HG03442 (cell line): ENCODE results near the gene VSTM2B.

ENCODE experiments used
- ATAC-seq: cut with Tn5 transposase; IDR thresholded peaks from one replicate; pipeline ENCODE4 v1.9.1; 2021; ENCODE audit warnings: mild to moderate bottlenecking, moderate library complexity; ENCODE audit not compliant: unreplicated experiment

Gene VSTM2B

DNA sequence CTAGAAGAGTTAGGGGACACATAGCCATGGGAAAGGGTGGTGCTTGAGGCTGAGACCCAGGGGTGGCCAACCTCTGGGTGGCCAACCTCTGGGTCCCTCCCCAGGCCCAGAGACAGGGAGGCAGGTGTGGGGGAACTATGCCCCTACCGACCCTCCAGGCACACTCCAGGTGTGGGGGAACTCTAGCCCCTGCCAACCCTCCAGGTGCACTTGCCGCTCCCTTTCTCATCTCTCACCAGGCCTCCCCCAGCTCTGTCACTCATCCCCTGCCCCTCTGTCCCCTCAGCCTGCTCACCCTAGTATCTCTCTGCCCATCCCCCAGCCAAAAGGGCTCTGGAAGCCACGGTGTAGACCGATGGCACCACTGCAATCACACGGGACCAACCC lies 10.6 kb upstream of the VSTM2B start:
- no peak for ATAC-seq

DNA sequence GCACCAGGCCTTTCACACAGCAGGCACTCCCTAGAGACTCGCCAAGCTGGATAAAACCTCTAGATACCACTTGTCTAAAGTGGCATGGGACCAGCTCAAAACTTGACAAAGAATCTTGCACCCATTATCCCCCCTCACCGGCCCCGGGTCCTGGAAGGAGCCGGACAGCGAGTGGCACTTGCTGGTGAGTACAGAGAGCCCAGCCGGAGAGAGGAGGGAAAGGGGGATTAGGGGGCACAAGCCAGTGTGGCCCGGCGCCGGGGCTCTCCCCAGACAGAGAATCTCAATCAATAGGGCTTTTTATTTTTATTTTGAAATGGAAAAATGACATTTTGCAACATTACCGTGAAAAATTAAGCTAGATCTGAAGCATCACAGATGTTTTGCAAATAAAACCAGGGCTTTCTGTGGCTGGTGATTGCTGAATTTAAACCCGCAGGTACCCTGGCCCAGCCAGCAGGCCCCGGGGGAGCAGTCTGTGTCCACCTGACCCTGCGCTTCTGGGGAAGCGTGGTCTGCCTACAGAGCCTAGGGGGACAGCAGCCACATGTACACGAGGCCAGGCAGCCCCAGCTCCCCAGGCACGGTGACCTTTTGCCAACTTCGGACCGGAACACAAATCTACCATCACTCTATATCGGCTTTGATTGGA lies 10.0 kb upstream of the VSTM2B start:
- ATAC-seq: no peak

DNA sequence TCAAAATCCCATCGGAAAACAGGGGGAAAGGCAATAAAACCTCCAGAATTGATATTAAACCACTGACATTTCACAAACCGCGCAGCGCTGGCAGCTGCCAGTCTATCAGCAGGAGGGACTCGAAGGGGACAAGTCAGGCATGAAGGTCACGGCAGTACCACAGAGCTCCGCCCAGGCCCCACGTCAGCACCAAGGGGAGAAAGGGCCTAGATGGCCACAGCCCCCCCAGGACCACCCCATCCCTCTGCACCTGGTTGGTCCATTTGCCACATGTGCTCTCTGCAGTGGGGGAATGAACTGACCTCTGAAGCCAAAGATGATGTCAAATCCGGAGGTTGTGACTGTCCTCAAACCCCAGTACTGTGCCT lies 9.5 kb upstream of the VSTM2B start:
- ATAC-seq: no peak

DNA sequence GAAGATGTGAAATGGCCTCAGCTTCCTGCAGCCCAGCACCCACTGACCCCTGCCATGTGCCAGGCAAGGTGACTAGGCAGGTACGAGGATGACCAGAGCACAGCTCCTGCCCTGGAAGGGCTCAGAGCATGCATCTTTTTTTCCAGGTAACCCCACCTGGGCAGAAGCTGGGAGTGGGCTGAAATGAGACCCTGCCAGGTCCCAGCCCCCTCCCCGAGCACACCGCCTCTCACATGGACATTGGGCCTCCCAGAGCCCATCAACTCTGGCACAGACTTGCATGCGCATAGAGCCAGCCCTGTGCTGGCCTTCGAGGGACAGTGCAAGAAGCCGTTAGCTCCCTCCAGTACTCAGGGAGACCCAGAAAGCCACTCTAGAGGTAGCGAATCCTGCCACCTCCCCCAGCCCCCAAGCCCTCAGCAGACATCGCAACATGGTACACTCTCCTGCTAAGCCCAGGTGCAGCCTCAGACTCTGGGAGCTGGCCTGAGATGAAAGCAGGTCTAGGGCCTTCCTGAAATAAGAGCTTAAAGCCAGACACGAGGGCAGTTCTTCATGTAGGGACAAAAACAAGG lies 8.9 kb upstream of the VSTM2B start:
- no peak for ATAC-seq

DNA sequence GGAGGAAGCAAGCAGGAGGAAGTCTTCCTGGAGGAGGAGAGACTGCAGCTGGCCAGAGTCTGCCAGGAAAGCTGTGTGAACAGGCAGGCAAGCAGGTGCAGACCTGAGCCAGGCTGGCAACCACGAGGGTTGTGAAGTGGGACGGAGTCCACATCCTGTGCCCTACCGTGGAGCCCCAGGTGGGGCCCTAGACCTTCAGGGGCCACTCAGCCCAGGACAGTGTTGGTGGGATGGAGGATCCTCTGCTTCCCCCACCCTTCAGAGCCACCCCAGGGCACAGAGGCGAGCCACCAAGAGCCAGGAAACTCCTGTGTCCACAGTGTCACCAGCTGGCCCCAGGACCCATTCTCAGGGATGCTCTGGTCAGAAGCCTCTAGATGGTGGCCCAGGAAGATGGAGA lies 8.4 kb upstream of the VSTM2B start:
- no peak for ATAC-seq

DNA sequence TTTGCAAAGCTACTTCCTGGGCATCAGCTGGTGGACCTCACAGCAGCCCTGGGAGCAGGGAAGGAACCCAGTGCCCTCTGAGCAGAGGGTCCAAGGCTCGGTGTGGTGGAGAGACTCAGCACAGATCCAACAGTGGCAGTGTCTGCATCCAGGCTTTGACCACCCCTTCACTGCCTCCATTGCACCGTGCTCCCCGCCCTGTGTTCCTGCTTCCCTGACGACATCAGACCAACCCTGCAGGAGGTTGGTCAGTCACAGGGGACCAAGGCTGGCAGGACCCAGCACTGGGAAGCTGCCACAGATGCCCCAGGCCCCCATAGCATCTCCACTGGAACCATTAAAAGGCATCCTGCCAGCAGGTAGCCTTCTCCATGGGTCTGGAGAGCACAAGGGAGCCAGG lies 7.8 kb upstream of the VSTM2B start:
- ATAC-seq: no peak

DNA sequence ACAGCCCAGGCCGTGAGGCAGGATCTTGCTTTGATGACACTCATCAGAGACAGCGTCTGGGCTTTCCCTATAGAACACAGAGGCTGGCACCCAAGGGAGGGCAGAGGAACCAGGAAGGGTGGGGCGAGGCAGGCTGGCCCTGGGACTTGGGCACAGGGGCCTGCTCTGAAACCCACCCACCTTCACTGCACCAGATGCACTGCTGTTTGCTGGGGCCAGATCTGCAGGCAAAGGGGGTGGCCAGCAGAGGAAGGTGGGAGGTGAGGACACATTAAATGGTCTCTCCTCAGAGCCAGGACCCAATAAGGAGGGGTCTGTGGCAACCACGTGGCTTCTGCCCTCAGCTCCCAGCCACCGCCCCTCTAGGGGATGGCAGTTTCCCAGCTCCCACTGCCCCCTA lies 6.6 kb upstream of the VSTM2B start:
- ATAC-seq: no peak

DNA sequence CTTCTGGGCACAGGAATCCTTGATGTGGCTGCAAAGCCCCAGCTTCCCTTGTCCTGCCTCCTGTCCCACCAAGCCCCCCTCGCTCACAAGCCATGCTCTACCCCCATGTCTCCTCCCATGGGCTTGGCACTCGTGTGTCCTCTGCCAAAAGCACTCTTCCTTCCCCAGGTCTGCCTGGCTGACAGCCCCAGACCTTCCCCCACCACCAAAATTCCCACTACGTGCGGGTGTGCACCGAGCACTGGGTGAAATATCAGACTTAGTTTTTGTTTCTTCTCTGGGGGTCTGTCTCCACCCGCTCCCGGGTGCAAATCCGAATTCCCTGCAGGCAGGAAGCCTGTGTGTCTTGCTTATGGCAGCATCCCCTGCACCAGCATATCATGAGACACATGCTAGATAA lies 5.9 kb upstream of the VSTM2B start:
- ATAC-seq: no peak

DNA sequence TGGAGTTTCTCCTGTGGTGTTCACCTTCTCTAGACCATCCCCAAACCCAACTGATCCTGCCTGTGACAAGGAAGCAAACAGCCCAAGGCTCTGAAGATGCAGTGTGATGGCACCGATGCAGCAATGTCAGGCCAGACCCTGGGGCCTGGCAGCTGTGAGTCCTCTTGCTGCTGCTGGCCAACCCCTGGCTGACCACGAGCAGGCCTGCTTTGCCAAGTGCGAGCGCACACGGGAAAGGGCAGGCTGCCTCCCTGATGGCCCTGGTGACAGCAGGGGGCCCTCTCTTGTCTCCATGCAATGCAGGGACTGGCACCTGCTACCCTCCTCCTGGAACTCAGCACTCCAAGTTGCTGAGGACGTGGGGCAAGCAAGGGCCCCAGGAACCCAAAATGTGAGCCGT lies 5.4 kb upstream of the VSTM2B start:
- ATAC-seq: no peak

DNA sequence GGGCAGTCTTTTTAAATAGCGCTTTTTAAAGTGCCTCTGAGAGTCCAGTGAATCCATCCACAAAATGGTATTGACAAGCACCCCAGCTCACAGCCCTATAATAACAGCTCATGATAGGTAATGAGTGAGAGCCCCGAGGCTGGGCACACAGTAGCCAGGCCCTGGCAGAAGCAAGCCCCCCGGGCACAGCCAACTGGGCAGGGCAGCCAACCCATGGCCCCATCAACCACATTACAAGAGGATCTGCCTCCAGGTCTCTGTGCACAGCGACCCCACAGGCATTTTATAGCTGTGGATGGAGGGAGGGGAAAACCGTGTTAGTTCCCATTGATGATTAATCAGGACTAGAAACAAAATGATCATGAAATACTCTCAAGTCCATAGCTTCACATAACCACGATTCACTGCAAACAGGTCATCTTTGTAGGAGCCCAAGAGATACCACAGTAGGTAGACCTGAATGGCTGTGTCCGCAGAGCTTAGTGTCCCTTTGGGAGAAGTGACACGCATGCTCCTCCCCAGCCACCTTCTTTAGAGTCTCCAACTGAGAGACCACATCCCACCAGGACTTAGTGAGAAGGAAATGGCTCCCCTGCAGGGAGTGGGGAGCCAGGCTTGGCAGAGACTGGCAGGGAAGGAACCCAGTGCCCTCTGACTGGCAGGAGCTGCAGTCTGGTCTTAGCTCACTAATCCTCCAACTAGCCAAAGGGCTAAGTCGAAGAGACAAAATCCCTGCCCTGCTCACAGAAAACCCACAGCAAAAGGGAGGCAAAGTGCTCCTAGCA lies 4.3 kb upstream of the VSTM2B start:
- ATAC-seq: no peak

DNA sequence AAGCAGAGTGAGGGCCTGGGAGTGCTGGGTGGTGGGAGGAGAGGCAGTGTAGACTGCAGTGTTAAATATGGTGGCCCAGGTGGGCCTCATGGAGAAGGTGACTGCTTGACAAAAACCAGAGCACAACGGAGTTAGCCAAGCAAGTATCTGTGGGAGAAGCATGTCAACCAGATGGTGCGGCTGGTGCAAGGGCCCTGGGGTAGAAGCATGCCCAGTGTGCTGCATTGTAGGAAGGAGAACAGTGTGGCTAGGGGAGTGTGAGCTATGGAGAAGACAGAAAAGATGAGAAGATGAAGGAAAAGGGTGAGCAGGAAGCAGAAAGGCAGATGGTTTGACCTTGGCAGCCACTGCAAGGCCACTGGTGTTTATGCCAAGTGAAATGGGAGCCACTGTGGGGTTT lies 2.2 kb upstream of the VSTM2B start:
- ATAC-seq: no peak

DNA sequence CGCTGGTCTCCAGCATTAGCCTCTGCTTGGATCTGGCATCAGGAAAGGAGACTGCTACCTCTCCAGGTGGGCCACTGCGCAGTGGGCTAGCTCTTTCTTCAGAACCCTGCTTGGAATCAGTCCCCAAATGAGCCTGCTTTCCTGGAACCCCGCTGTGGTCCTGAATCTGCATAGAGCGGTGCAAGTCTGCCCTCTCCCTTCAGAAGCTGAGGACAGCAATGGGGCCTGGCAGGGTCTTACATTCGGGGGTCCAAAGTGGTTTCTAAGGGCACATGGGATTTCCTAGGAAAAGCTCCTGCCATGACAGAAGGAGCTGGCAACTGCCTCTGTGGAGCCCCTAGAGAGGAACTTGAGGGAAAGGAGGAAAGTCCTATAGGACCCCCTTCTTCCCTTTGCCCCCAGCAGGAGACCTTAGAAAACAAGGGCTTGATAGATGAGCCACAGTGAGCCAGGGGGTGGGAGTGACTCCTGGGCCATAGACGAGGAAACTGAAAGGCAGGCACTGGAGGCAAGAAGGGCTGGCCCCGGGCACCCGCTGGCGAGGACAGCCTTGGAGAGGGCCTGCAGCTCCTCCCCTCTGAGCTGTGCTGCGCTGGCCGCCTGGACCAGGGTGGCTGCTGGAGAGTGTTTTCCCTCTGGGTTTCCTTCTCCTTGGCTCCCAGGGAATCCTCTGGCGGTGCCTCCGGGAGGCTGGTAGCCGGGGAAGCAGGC lies 1.4 kb upstream of the VSTM2B start:
- ATAC-seq: no peak

DNA sequence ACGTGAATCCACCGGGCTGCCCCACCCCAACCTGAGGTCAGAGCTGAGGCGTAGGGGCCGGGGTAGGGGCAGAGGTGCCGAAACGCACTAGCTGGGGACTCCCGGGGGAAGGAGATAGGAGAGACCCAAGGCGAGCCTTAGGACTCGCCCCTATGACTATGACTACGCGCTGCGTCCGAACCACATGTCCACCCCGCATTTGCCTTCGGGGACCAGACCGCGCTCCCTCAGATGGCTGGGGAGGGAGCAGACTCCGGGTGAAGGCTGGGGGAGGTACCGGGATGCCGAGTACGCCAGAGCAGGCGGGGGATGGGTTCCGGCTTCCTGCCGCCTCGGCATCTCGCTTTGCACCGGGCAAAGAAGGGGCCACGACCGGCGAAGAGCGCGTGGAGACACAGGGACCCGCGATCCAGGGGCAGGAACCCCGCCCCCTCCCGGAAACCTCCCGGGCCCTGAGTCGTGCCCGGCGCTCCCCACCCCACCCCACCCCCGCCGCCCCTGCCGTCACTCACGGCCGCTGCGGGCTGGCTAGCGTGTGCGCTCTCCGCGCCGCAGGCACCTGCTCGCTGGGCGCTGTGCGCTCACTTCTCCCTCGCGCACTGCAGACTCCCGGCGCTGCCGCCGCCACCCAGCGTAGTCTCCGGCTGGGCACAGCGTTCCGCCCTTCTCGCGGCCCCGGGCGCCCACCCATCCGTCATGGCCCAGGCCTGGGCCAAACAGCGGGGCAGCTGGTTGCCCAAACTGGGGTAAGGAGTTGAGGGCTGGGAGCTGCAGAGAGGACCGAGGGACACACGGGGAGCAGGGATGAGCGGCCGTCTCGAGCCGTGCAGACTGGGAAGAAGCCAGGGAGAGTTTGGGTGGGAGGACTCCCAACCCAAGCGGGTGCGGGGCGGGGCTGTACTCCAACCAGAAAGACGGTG lies 622 bp upstream of the VSTM2B start:
- ATAC-seq: no peak

DNA sequence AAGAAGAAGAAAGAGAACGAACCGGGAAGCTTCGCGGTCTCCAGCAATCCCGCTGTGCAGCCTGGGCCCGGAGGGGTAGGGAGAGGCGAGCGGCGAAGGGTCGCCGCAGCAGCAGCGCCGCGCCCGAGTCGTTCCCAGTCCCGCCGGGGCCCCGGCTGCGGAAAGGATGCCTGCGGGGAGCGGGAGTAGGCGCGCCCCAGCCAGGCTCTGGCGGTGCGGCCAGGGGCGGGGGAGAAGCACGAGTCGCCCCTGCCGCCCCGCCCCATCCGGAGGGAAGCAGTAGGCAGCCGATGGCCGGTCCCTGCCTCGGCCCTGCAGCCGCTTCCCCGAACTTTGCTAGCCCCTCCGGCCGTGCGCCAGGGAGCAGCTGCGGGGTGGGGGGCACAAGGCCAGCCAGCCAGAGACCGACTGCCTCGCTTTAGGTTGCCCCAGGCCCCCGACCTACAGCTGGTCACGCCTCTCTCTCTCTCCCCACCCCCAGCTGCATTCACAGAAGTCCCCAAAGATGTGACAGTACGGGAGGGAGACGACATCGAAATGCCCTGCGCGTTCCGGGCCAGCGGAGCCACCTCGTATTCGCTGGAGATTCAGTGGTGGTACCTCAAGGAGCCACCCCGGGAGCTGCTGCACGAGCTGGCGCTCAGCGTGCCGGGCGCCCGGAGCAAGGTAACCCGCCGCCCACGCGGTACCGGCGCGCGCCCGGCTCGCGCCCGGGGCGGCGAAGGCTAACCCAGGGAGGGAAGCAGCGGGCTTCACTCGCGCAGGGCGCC lies 1.1 kb downstream of the VSTM2B start:
- no peak for ATAC-seq

DNA sequence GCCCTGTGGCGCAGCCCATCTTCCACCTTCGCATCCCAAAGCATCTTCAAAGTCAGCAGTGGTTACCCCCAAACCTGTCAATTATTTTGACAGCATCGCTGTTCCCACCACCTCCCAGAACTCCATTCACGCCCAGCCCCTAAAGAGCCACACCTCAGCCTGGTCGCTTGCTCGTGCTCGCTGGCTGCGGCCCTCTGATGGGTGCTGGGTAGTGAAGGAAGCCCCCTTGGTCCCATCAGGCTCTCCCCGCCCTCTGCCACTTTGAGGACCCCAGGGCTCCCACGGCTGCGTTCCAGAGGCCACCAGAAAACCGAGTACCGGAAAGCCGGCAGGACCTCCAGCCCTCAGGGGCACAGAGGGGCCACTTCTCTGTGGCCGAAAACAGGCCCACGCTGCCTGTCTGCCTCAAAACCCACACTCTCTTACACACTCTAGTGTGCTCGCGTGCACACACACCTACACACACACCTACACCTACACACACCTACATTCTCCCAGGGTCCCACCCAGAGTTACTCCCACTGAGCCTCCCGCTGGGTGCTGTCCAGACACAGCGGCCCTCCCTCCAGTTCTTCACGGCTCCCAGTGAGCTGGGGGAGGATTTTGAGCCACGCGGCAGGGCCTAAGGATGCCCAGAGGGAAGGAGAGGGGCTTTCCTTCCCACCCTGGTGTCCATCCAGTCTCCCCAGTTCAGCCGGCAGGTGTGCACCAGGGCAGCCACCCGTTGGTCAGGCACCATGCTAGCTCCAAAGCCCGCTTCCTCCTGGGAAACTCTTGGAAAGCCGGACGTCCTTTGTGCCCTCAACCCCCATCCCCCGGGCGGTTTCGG lies 1.9 kb downstream of the VSTM2B start:
- no peak for ATAC-seq

DNA sequence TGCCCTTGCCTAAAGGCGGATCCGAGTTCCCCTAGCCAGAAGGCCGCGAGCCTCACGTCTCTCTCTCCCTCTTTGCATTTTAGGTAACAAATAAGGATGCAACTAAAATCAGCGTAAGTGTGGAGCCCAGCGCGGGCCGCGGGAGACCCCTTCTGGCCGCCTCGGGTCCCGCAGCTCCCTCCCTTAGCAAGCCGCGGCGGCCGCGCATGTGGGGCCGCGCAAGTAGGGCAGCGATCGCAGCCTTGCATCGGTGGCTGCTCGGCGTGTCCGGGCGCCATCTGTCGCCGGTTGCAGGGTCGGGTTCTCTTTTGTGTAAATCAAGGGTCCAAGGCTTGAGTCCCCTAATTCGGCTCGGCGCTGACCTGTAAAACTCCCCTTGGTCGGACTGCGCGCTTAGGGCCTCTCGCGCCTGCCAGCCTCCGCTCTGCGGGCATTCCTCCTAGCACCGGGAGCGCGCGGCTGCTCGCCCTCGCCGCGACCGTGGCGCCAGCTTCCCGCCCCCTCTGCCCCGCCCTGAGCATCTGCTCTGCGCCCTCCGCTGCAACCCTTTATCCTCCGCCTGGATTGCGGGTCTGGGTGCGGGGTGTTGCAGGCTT lies 2.7 kb downstream of the VSTM2B start:
- peak; percentile 74 for ATAC-seq

DNA sequence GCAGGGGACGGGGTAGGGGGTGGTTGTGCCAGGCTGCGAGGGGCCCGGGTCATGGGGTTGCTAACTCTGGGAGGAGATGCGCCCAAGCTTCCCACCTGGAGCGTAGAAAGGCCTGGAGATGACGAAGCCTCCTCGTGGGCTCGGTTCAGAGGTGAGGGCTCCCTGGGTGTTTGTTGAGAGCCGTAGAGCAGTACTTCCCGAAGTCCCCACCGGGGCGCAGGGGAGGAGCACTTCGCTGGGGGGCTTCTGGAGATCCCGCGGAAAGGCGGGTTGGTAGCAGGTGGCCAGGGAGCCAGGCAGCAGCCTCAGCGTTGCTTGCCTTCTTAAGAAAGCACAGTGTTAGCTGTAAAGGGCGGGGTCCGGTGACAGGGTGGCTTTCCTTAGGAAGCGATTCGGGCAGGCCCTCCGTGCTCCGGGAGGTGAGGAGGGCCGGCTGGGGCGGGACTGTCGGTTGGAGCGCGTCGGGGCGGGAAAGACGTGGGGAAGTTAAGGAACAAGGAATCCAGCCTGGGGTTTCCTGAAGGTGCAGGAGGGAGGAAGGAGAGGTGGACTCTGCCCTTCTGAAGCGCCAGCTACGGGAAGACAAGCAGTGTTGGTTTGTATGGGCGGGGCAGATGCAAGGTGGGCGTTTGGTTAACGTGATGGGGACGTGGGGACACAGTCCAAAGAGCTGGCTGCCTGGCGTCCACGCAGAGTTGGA lies 3.3 kb downstream of the VSTM2B start:
- ATAC-seq: no peak
